ENCODE data around the gene UNC79. TPM values are rescaled to one million over a fixed set of nuclear protein-coding genes. Genes with fewer than 3 reads are reported as not detected.

The UNC79 gene
- total and polyA plus RNA-seq, 2 experiments from 2014 or later = 0.04 TPM; not detected in 1

- H4K20me1 ChIP-seq (ENCODE audit: insufficient read depth) = no peaks in the 10 kb centered on the region
- no peaks in the 10 kb centered on the region for H3K27me3 ChIP-seq (replicated peaks; ENCODE audit: insufficient read depth)
- H3F3A ChIP-seq (ENCODE audit: insufficient read depth) = peaks cover 16% of the 10 kb centered on the region
- no peak overlapping the region for H2AFZ ChIP-seq
- H3K36me3 ChIP-seq (ENCODE audit: low read depth) = no peaks in the 10 kb centered on the region
- no peaks in the 10 kb centered on the region for H3K79me2 ChIP-seq (ENCODE audit: insufficient read depth)
- H3K4me1 ChIP-seq (ENCODE audit: insufficient read depth) = peaks cover 25% of the 10 kb centered on the region
- 84 to 85% methylated on average over 1 of the region's 1 CpG for WGBS, 2 experiments (ENCODE audit: low coverage in 1 of 2, low lambda C conversion rate in 2 of 2, missing lambda C conversion rate in 2 of 2)
- no peak overlapping the region for H3K4me2 ChIP-seq (ENCODE audit: unreplicated experiment)
- H3K4me3 ChIP-seq = no peak overlapping the region
- no peaks in the 10 kb centered on the region for H3K9me3 ChIP-seq (ENCODE audit: low read depth)
- no peak overlapping the region for H3K27ac ChIP-seq
- no peaks in the 10 kb centered on the region for H3K9me2 ChIP-seq (ENCODE audit: insufficient read depth)
- no peak for DNase-seq
- H3K9ac ChIP-seq = no peak overlapping the region
- in situ Hi-C loops (cut with MboI) = loop anchor here (25.0 kb wide), 1 partner anchor 292 kb away; no protein-coding TSS in a partner anchor
- TF ChIP-seq EZH2 (IDR thresholded peaks at IDR 0.05; ENCODE audit: insufficient read depth, poor library complexity, severe bottlenecking) (no peak), EZH2phosphoT487 (IDR thresholded peaks at IDR 0.05; ENCODE audit: insufficient read depth, low read depth) (no peak)
These were observed 98.3 kb downstream of the UNC79 start for GRCh38 chr14:93528884-93529558.

- no peaks in the 10 kb centered on the region for H3K36me3 ChIP-seq (ENCODE audit: low read depth)
- H3K4me2 ChIP-seq (ENCODE audit: unreplicated experiment) = no peak overlapping the region
- in situ Hi-C loops (cut with MboI) = loop anchor here (25.0 kb wide), 1 partner anchor 294 kb away; no protein-coding TSS in a partner anchor
- no peaks in the 10 kb centered on the region for H3K79me2 ChIP-seq (ENCODE audit: insufficient read depth)
- H3F3A ChIP-seq (ENCODE audit: insufficient read depth) = peaks cover 7% of the 10 kb centered on the region; the same call in 1 of the 2 replicates
- no peak overlapping the region for H3K27ac ChIP-seq
- H3K4me3 ChIP-seq = no peak overlapping the region
- H2AFZ ChIP-seq = no peak overlapping the region
- no peaks in the 10 kb centered on the region for H4K20me1 ChIP-seq (ENCODE audit: insufficient read depth)
- H3K9me2 ChIP-seq (ENCODE audit: insufficient read depth) = no peaks in the 10 kb centered on the region
- H3K27me3 ChIP-seq (replicated peaks; ENCODE audit: insufficient read depth) = no peaks in the 10 kb centered on the region
- DNase-seq = no peak
- no peak overlapping the region for H3K9ac ChIP-seq
- TF ChIP-seq EZH2 (IDR thresholded peaks at IDR 0.05; ENCODE audit: insufficient read depth, poor library complexity, severe bottlenecking) = no peak
- H3K4me1 ChIP-seq (ENCODE audit: insufficient read depth) = peaks cover 13% of the 10 kb centered on the region; the same call in 1 of the 2 replicates
- H3K9me3 ChIP-seq (ENCODE audit: low read depth) = no peaks in the 10 kb centered on the region
- 70 to 87% methylated on average over 1 of the region's 1 CpG for WGBS, 2 experiments (ENCODE audit: low coverage in 1 of 2, low lambda C conversion rate in 2 of 2, missing lambda C conversion rate in 2 of 2)
These were observed 100.9 kb downstream of the UNC79 start for GRCh38 chr14:93531644-93532043.

GRCh38 chr14:93532541-93532940 lies 101.8 kb downstream of the UNC79 start:
- in situ Hi-C loops (cut with MboI) = loop anchor here (25.0 kb wide), 1 partner anchor 295 kb away; no protein-coding TSS in a partner anchor
- H2AFZ ChIP-seq = no peak overlapping the region
- no peaks in the 10 kb centered on the region for H3K9me3 ChIP-seq (ENCODE audit: low read depth)
- H3F3A ChIP-seq (ENCODE audit: insufficient read depth) = peaks cover 3% of the 10 kb centered on the region; the same call in 1 of the 2 replicates
- DNase-seq = no peak
- 20 to 31% methylated on average over 2 of the region's 2 CpGs for WGBS, 2 experiments (ENCODE audit: low coverage in 1 of 2, low lambda C conversion rate in 2 of 2, missing lambda C conversion rate in 2 of 2)
- no peak overlapping the region for H3K27ac ChIP-seq
- no peaks in the 10 kb centered on the region for H3K79me2 ChIP-seq (ENCODE audit: insufficient read depth)
- TF ChIP-seq EZH2phosphoT487 (IDR thresholded peaks at IDR 0.05; ENCODE audit: insufficient read depth, low read depth) (no peak), EZH2 (IDR thresholded peaks at IDR 0.05; ENCODE audit: insufficient read depth, poor library complexity, severe bottlenecking) (no peak)
- H3K36me3 ChIP-seq (ENCODE audit: low read depth) = no peaks in the 10 kb centered on the region
- no peak overlapping the region for H3K4me3 ChIP-seq
- no peaks in the 10 kb centered on the region for H3K27me3 ChIP-seq (replicated peaks; ENCODE audit: insufficient read depth)
- H3K4me1 ChIP-seq (ENCODE audit: insufficient read depth) = peaks cover 5% of the 10 kb centered on the region; the same call in 1 of the 2 replicates
- no peak overlapping the region for H3K4me2 ChIP-seq (ENCODE audit: unreplicated experiment)
- H4K20me1 ChIP-seq (ENCODE audit: insufficient read depth) = no peaks in the 10 kb centered on the region
- H3K9me2 ChIP-seq (ENCODE audit: insufficient read depth) = no peaks in the 10 kb centered on the region
- H3K9ac ChIP-seq = no peak overlapping the region

GRCh38 chr14:93533437-93533836 lies 102.7 kb downstream of the UNC79 start:
- WGBS, 2 experiments (ENCODE audit: low coverage in 1 of 2, low lambda C conversion rate in 2 of 2, missing lambda C conversion rate in 2 of 2) = 26 to 34% methylated on average over 2 of the region's 2 CpGs
- no peak overlapping the region for H3K4me2 ChIP-seq (ENCODE audit: unreplicated experiment)
- H3K9me2 ChIP-seq (ENCODE audit: insufficient read depth) = no peaks in the 10 kb centered on the region
- H3K79me2 ChIP-seq (ENCODE audit: insufficient read depth) = no peaks in the 10 kb centered on the region
- TF ChIP-seq EZH2 (IDR thresholded peaks at IDR 0.05; ENCODE audit: insufficient read depth, poor library complexity, severe bottlenecking) (no peak), EZH2phosphoT487 (IDR thresholded peaks at IDR 0.05; ENCODE audit: insufficient read depth, low read depth) (no peak)
- no peaks in the 10 kb centered on the region for H3K9me3 ChIP-seq (ENCODE audit: low read depth)
- in situ Hi-C loops (cut with MboI) = loop anchor here (25.0 kb wide), 1 partner anchor 296 kb away; no protein-coding TSS in a partner anchor
- H2AFZ ChIP-seq = no peak overlapping the region
- no peaks in the 10 kb centered on the region for H3K36me3 ChIP-seq (ENCODE audit: low read depth)
- H3K27me3 ChIP-seq (replicated peaks; ENCODE audit: insufficient read depth) = no peaks in the 10 kb centered on the region
- no peak overlapping the region for H3K4me3 ChIP-seq
- H3K9ac ChIP-seq = no peak overlapping the region
- H3K4me1 ChIP-seq (ENCODE audit: insufficient read depth) = no peaks in the 10 kb centered on the region
- no peaks in the 10 kb centered on the region for H3F3A ChIP-seq (ENCODE audit: insufficient read depth)
- no peaks in the 10 kb centered on the region for H4K20me1 ChIP-seq (ENCODE audit: insufficient read depth)
- H3K27ac ChIP-seq = no peak overlapping the region
- DNase-seq = no peak
